ENCODE data around the gene KIFAP3. TPM values are rescaled to one million over a fixed set of nuclear protein-coding genes. Genes with fewer than 3 reads are reported as not detected.

The KIFAP3 gene
- total RNA-seq, 2 experiments from 2014 or later: 14.0 to 14.7 TPM

DNA sequence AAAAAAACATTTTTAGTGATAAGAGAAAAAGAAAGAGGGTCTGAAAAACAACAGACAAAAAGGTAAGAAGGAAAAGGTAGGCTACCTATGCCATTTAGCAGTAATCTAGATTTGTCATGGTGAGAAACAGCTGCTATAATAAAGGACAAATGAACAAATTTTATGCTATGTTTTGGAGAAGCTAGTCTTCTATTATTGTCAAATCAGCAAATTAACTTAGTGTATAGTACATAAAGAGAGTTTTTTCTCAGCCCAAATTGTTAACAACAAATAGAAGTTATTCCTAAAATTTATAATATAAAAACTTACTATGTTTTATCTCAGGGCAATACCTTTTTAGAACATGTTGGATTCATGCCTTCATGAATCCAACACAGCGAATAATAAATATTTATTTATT lies 88.7 kb downstream of the KIFAP3 start:
- no peaks in the 10 kb centered on the region for H3K36me3 Mint-ChIP-seq (ENCODE audit: low read depth)
- ATAC-seq (no peak), DNase-seq (no peak)
- no peaks in the 10 kb centered on the region for H3K27me3 Mint-ChIP-seq
- TF ChIP-seq, protein P1, sequence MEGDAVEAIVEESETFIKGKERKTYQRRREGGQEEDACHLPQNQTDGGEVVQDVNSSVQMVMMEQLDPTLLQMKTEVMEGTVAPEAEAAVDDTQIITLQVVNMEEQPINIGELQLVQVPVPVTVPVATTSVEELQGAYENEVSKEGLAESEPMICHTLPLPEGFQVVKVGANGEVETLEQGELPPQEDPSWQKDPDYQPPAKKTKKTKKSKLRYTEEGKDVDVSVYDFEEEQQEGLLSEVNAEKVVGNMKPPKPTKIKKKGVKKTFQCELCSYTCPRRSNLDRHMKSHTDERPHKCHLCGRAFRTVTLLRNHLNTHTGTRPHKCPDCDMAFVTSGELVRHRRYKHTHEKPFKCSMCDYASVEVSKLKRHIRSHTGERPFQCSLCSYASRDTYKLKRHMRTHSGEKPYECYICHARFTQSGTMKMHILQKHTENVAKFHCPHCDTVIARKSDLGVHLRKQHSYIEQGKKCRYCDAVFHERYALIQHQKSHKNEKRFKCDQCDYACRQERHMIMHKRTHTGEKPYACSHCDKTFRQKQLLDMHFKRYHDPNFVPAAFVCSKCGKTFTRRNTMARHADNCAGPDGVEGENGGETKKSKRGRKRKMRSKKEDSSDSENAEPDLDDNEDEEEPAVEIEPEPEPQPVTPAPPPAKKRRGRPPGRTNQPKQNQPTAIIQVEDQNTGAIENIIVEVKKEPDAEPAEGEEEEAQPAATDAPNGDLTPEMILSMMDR (IDR thresholded peaks at IDR 0.05): no peak
- intact Hi-C loops (cut with micrococcal nuclease): no loop called here
- ChIA-PET POLR2A (no interaction called here), CTCF (no interaction called here)
- H3K4me1 Mint-ChIP-seq (ENCODE audit: low read depth): no peaks in the 10 kb centered on the region
- no peak overlapping the region for H3K4me3 Mint-ChIP-seq
- H3K9me3 Mint-ChIP-seq: no peaks in the 10 kb centered on the region
- no peak overlapping the region for H3K27ac Mint-ChIP-seq

DNA sequence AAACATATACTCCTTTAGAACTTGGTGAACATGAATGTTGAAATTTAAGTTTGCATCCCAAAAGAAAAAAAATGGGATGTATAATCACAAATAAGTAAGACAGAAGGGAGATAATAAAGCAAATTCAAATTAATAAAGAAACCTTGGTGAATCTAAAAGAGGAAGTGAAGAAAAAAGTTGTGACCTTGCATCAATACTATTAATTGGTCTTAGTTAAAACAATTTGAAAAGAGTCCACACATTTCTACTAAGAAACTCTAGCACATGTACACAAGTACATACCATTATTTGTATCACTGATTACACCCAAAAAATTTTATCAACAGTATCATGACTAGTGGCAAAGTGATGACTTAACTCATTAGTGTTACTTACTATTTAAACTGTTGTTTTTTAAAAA lies 100.4 kb downstream of the KIFAP3 start:
- TF ChIP-seq, protein P1 (IDR thresholded peaks at IDR 0.05): no peak
- intact Hi-C loops (cut with micrococcal nuclease): no loop called here

DNA sequence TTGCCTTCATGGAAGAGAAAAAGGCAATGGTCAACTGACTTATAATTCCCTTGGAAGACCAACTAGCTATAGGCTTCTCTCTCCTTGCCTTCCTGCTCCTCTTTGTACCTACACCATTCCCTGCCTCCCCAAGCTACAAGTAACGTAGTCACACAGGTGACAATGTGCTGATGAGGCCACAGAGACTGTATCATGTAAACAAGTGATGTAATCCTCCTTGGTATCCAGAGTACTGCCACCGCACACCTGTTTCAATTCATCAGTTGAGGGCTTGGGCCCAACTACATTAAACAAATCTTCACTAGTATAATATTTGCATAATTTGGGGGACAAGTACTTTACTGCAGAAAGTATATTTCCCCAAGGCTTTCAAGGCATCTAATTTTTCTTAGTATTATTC lies 104.4 kb downstream of the KIFAP3 start:
- H3K36me3 Mint-ChIP-seq (ENCODE audit: low read depth): peaks cover 1% of the 10 kb centered on the region
- no peaks in the 10 kb centered on the region for H3K9me3 Mint-ChIP-seq
- ChIA-PET CTCF (no interaction called here), POLR2A (no interaction called here)
- ATAC-seq (no peak), DNase-seq (no peak)
- TF ChIP-seq, protein P1 (IDR thresholded peaks at IDR 0.05): no peak
- no peak overlapping the region for H3K4me3 Mint-ChIP-seq
- no peaks in the 10 kb centered on the region for H3K4me1 Mint-ChIP-seq (ENCODE audit: low read depth)
- no peaks in the 10 kb centered on the region for H3K27me3 Mint-ChIP-seq
- H3K27ac Mint-ChIP-seq: no peak overlapping the region
- intact Hi-C loops (cut with micrococcal nuclease): no loop called here

More for the DNA sequence above, 100.4 kb downstream of the KIFAP3 start:
- Mint-ChIP-seq H3K4me1 (ENCODE audit: low read depth) (no peaks in the 10 kb centered on the region), H3K36me3 (ENCODE audit: low read depth) (peaks cover 3% of the 10 kb centered on the region), H3K4me3 (no peak overlapping the region), H3K27ac (no peak overlapping the region), H3K27me3 (no peaks in the 10 kb centered on the region), H3K9me3 (no peaks in the 10 kb centered on the region)
- DNase-seq (no peak), ATAC-seq (no peak)
- ChIA-PET POLR2A (no interaction called here), CTCF (no interaction called here)

DNA sequence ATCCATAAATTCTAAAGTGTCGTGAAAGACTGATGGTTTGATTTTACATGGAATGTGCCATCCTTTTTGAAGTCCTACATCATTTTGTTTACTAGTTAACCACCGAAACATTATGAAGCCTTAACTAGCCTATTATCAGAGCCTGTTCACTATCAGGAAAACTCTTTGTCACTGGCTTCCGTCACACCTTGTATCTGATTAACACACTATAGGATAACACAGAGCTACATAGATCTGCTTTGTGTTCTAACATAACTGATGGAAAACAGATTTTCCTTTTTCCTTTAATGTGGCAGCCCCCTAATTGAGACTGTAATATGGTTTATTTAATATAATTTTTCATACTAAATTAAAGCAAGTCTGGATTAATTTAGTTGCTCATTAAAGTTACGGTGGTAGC lies 106.3 kb downstream of the KIFAP3 start:
- Mint-ChIP-seq H3K9me3 (no peaks in the 10 kb centered on the region), H3K4me3 (no peak overlapping the region), H3K27ac (no peak overlapping the region), H3K36me3 (ENCODE audit: low read depth) (peaks cover 4% of the 10 kb centered on the region), H3K27me3 (no peaks in the 10 kb centered on the region), H3K4me1 (ENCODE audit: low read depth) (no peaks in the 10 kb centered on the region)
- ChIA-PET POLR2A (no interaction called here), CTCF (interaction anchor here (0.9 to 1.6 kb wide), 2 partner anchors 39 to 75 kb away, joined by 3 to 4 read pairs; partner anchors contain the start of gene SCYL3)
- TF ChIP-seq, protein P1 (IDR thresholded peaks at IDR 0.05): no peak
- intact Hi-C loops (cut with micrococcal nuclease): no loop called here
- ATAC-seq: no peak
- DNase-seq: no peak

DNA sequence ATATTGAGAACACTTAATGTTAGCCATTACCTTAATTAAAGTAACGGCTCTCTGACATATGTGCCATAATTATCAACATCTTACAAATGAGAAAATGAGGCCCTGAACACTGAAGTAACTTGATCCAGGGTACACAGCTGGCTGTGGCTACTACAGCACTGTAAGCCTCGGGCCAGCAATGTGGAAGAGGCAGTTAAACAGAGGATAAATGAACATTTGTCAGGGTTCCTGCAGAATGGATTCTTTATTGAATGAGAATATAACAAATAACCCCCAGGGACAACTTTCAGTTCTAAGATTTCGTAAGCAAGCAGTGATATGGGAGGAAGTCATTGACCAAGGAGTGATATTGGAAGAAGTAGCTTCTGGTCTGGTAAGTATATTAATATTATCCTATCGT lies 110.3 kb downstream of the KIFAP3 start:
- Mint-ChIP-seq H3K9me3 (no peaks in the 10 kb centered on the region), H3K36me3 (ENCODE audit: low read depth) (peaks cover 2% of the 10 kb centered on the region), H3K4me1 (ENCODE audit: low read depth) (no peaks in the 10 kb centered on the region), H3K4me3 (no peak overlapping the region), H3K27ac (no peak overlapping the region), H3K27me3 (no peaks in the 10 kb centered on the region)
- intact Hi-C loops (cut with micrococcal nuclease): no loop called here
- no peak for ATAC-seq
- ChIA-PET CTCF (no interaction called here), POLR2A (no interaction called here)
- TF ChIP-seq, protein P1 (IDR thresholded peaks at IDR 0.05): no peak
- DNase-seq: no peak
